WTC11 (cell line): ENCODE results near the gene PPP1R3E. TPM values are rescaled to one million over a fixed set of nuclear protein-coding genes. Genes with fewer than 3 reads are reported as not detected.
A peak's percentile ranks its signal among the peaks of the same experiment; 100 is the strongest.

ENCODE experiments used
- ATAC-seq: fragments of 200-7000 bp; cut with Tn5 transposase; 2 replicates; pipeline ENCODE4 v1.10.0; 2021; ENCODE audit warnings: mild to moderate bottlenecking, moderate library complexity
- CTCF ChIA-PET: fragments of 300-600 bp; sonication (Branson Sonifier 250); formaldehyde crosslinking; loops from one replicate; lab custom pipeline; 2021; ENCODE audit warnings: antibody characterized with exemption; lab: Charles Lee
- POLR2A ChIA-PET: fragments of 350-600 bp; sonication (Branson Sonifier 250); formaldehyde crosslinking; loops from one replicate; lab custom pipeline; 2021; ENCODE audit warnings: antibody characterized with exemption; lab: Charles Lee
- DNase-seq: peaks from one replicate; pipeline ENCODE4 v3.0.0; 2021; ENCODE audit warnings: low spot score
- H3K27ac Mint-ChIP-seq: 2 replicates; pipeline ENCODE4 v1.8.0; 2021; ENCODE audit warnings: mixed read lengths
- H3K27me3 Mint-ChIP-seq: 2 replicates; pipeline ENCODE4 v1.8.0; 2021; ENCODE audit warnings: low read depth, mild to moderate bottlenecking, moderate library complexity, mixed read lengths
- H3K36me3 Mint-ChIP-seq: 2 replicates; pipeline ENCODE4 v1.8.0; 2021; ENCODE audit warnings: mixed read lengths
- H3K4me1 Mint-ChIP-seq: 2 replicates; pipeline ENCODE4 v1.8.0; 2022; ENCODE audit warnings: mixed read lengths
- H3K4me3 Mint-ChIP-seq: 2 replicates; pipeline ENCODE4 v1.8.0; 2021; ENCODE audit warnings: mild to moderate bottlenecking, moderate library complexity, mixed read lengths
- H3K9me3 Mint-ChIP-seq: 2 replicates; pipeline ENCODE4 v1.8.0; 2021; ENCODE audit warnings: mixed read lengths
- CREM ChIP-seq: sonication (generic); formaldehyde crosslinking; IDR thresholded peaks from 2 replicates; pipeline ENCODE4 v1.8.1; 2022; ENCODE audit warnings: mild to moderate bottlenecking, missing genetic modification reagents, moderate library complexity
- CTCF ChIP-seq: fragments of 200-600 bp; IDR thresholded peaks from 2 replicates; pipeline ENCODE4 v1.8.0; 2022; ENCODE audit warnings: antibody characterized with exemption
- FOXJ3 ChIP-seq: sonication (generic); formaldehyde crosslinking; IDR thresholded peaks from 2 replicates; pipeline ENCODE4 v1.9.0; 2021; ENCODE audit warnings: missing genetic modification reagents, mild to moderate bottlenecking, borderline replicate concordance
- GABPB1 ChIP-seq: sonication (generic); formaldehyde crosslinking; IDR thresholded peaks from 2 replicates; pipeline ENCODE4 v1.8.1; 2023; ENCODE audit warnings: mild to moderate bottlenecking, missing genetic modification reagents
- JUN ChIP-seq: sonication (generic); formaldehyde crosslinking; IDR thresholded peaks from 2 replicates; pipeline ENCODE4 v1.8.0; 2023; ENCODE audit warnings: mild to moderate bottlenecking, missing genetic modification reagents
- MAX ChIP-seq: sonication (generic); formaldehyde crosslinking; IDR thresholded peaks from 2 replicates; pipeline ENCODE4 v1.8.0; 2022; ENCODE audit warnings: mild to moderate bottlenecking, missing genetic modification reagents
- MXD4 ChIP-seq: fragments of 250-450 bp; sonication (Bioruptor Pico); IDR thresholded peaks from 2 replicates; pipeline ENCODE4 v1.8.0; 2021; ENCODE audit warnings: mild to moderate bottlenecking, moderate library complexity, borderline replicate concordance
- PREB ChIP-seq: sonication (generic); formaldehyde crosslinking; IDR thresholded peaks from 2 replicates; pipeline ENCODE4 v1.8.1; 2022; ENCODE audit warnings: mild to moderate bottlenecking, missing genetic modification reagents, moderate library complexity, borderline replicate concordance
- SP1 ChIP-seq: sonication (generic); formaldehyde crosslinking; conservative IDR thresholded peaks from 2 replicates; pipeline ENCODE4 v1.8.1; 2022; ENCODE audit warnings: missing genetic modification reagents
- TEAD4 ChIP-seq: sonication (generic); formaldehyde crosslinking; IDR thresholded peaks from 2 replicates; pipeline ENCODE4 v1.8.0; 2022; ENCODE audit warnings: mild to moderate bottlenecking, missing genetic modification reagents
- TP53 ChIP-seq: sonication (generic); formaldehyde crosslinking; IDR thresholded peaks from 2 replicates; pipeline ENCODE4 v1.8.1; 2023; ENCODE audit warnings: mild to moderate bottlenecking, missing genetic modification reagents
- ZNF263 ChIP-seq: sonication (generic); formaldehyde crosslinking; IDR thresholded peaks from 2 replicates; pipeline ENCODE4 v1.8.1; 2022; ENCODE audit warnings: low read depth, mild to moderate bottlenecking, moderate library complexity, missing genetic modification reagents
- ZNF281 ChIP-seq: sonication (generic); formaldehyde crosslinking; IDR thresholded peaks from 2 replicates; pipeline ENCODE4 v1.8.0; 2023; ENCODE audit warnings: mild to moderate bottlenecking, missing genetic modification reagents
- ZNF423 ChIP-seq: fragments of 250-450 bp; sonication (Bioruptor Pico); IDR thresholded peaks from 2 replicates; pipeline ENCODE4 v2.1.2; 2022; ENCODE audit warnings: mild to moderate bottlenecking, moderate library complexity
- ZSCAN18 ChIP-seq: fragments of 250-450 bp; sonication (Bioruptor Pico); IDR thresholded peaks from 2 replicates; pipeline ENCODE4 v2.1.2; 2022; ENCODE audit warnings: mild to moderate bottlenecking, moderate library complexity
- total RNA-seq: library from RNA; stranded (reverse); gene quantifications from 3 replicates; pipeline ENCODE4 v1.2.3, GENCODE V29; 2021
- TF ChIP-seq, protein P1 (sequence below): sonication (generic); formaldehyde crosslinking; IDR thresholded peaks from 2 replicates; pipeline ENCODE4 v1.8.0; 2023; ENCODE audit warnings: missing genetic modification reagents, mild to moderate bottlenecking, borderline replicate concordance
- TF ChIP-seq, protein P2 (sequence below): sonication (generic); formaldehyde crosslinking; IDR thresholded peaks from 2 replicates; pipeline ENCODE4 v1.8.1; 2023; ENCODE audit warnings: mild to moderate bottlenecking, moderate library complexity, missing genetic modification reagents
- TF ChIP-seq, protein P3 (sequence below): sonication (generic); formaldehyde crosslinking; IDR thresholded peaks from 2 replicates; pipeline ENCODE4 v1.8.1; 2022; ENCODE audit warnings: mild to moderate bottlenecking, moderate library complexity, missing genetic modification reagents

The PPP1R3E gene
- total RNA-seq, 1 experiment from 2014 or later: 7.4 TPM

DNA sequence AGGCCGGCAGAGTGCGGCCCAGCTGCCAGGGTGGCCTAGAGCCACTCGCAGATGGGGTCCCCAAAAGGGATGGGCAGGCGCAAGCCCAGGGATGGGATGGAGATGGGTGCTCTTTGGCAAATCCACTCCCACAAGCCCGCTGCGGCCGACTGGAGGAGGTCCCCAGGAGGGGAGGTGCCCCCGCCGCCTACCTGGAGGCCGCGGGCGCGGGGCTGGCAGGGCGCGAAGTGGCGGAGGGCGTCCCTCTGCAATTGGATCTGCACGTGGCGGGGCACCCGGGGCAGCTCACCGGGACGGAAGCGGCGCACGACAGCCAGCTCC is 730 bp downstream of the PPP1R3E start (continued):
- TF ChIP-seq, protein P1, sequence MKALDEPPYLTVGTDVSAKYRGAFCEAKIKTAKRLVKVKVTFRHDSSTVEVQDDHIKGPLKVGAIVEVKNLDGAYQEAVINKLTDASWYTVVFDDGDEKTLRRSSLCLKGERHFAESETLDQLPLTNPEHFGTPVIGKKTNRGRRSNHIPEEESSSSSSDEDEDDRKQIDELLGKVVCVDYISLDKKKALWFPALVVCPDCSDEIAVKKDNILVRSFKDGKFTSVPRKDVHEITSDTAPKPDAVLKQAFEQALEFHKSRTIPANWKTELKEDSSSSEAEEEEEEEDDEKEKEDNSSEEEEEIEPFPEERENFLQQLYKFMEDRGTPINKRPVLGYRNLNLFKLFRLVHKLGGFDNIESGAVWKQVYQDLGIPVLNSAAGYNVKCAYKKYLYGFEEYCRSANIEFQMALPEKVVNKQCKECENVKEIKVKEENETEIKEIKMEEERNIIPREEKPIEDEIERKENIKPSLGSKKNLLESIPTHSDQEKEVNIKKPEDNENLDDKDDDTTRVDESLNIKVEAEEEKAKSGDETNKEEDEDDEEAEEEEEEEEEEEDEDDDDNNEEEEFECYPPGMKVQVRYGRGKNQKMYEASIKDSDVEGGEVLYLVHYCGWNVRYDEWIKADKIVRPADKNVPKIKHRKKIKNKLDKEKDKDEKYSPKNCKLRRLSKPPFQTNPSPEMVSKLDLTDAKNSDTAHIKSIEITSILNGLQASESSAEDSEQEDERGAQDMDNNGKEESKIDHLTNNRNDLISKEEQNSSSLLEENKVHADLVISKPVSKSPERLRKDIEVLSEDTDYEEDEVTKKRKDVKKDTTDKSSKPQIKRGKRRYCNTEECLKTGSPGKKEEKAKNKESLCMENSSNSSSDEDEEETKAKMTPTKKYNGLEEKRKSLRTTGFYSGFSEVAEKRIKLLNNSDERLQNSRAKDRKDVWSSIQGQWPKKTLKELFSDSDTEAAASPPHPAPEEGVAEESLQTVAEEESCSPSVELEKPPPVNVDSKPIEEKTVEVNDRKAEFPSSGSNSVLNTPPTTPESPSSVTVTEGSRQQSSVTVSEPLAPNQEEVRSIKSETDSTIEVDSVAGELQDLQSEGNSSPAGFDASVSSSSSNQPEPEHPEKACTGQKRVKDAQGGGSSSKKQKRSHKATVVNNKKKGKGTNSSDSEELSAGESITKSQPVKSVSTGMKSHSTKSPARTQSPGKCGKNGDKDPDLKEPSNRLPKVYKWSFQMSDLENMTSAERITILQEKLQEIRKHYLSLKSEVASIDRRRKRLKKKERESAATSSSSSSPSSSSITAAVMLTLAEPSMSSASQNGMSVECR: peak; percentile 67; the same call in 1 of the 2 replicates
- TF ChIP-seq JUN (CRISPR knock-in tag) (0 out of 2 replicates have a peak, but pooled peaks have one; percentile 69), PREB (CRISPR knock-in tag) (peak; percentile 89; the same call in 1 of the 2 replicates), ZNF423 (CRISPR knock-in tag) (0 out of 2 replicates have a peak, but pooled peaks have one; percentile 16), MAX (CRISPR knock-in tag) (peak; percentile 78)
- TF ChIP-seq, protein P2, sequence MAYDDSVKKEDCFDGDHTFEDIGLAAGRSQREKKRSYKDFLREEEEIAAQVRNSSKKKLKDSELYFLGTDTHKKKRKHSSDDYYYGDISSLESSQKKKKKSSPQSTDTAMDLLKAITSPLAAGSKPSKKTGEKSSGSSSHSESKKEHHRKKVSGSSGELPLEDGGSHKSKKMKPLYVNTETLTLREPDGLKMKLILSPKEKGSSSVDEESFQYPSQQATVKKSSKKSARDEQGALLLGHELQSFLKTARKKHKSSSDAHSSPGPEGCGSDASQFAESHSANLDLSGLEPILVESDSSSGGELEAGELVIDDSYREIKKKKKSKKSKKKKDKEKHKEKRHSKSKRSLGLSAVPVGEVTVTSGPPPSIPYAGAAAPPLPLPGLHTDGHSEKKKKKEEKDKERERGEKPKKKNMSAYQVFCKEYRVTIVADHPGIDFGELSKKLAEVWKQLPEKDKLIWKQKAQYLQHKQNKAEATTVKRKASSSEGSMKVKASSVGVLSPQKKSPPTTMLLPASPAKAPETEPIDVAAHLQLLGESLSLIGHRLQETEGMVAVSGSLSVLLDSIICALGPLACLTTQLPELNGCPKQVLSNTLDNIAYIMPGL (CRISPR knock-in tag): peak; percentile 23; the same call in 1 of the 2 replicates

- POLR2A ChIA-PET: interaction anchor here (1.2 to 2.7 kb wide), 3 partner anchors 15 to 206 kb away, joined by 4 to 18 read pairs (median 8); partner anchors contain the start of genes ACIN1, C14orf119, HOMEZ and PABPN1
- CTCF ChIA-PET: interaction anchor here (0.6 to 3.7 kb wide), 18 partner anchors 9 to 233 kb away, joined by 3 to 27 read pairs (median 6); partner anchors contain the start of genes CEBPE, CMTM5, HOMEZ and PABPN1
- peak; percentile 98 for DNase-seq
- Mint-ChIP-seq H3K27ac (peak overlapping the region; percentile 91), H3K36me3 (peaks cover 5% of the 10 kb centered on the region), H3K9me3 (no peaks in the 10 kb centered on the region), H3K4me3 (peak overlapping the region; percentile 85), H3K4me1 (peaks cover 10% of the 10 kb centered on the region), H3K27me3 (peaks cover 63% of the 10 kb centered on the region)
- ATAC-seq: peak; percentile 83
- TF ChIP-seq CREM (CRISPR knock-in tag) (peak; percentile 79), SP1 (CRISPR knock-in tag) (peak; percentile 90), ZNF263 (CRISPR knock-in tag) (0 out of 2 replicates have a peak, but pooled peaks have one; percentile 22), MAX (CRISPR knock-in tag) (peak; percentile 52; the same call in 1 of the 2 replicates), ZNF281 (CRISPR knock-in tag) (no peak), TP53 (CRISPR knock-in tag) (peak; percentile 90), GABPB1 (CRISPR knock-in tag) (peak; percentile 84), TEAD4 (CRISPR knock-in tag) (peak; percentile 52; the same call in 1 of the 2 replicates), CTCF (peak; percentile 60; the same call in 1 of the 2 replicates), MXD4 (CRISPR knock-in tag) (no peak), FOXJ3 (CRISPR knock-in tag) (no peak), ZSCAN18 (CRISPR knock-in tag) (no peak)
- TF ChIP-seq, protein P3, sequence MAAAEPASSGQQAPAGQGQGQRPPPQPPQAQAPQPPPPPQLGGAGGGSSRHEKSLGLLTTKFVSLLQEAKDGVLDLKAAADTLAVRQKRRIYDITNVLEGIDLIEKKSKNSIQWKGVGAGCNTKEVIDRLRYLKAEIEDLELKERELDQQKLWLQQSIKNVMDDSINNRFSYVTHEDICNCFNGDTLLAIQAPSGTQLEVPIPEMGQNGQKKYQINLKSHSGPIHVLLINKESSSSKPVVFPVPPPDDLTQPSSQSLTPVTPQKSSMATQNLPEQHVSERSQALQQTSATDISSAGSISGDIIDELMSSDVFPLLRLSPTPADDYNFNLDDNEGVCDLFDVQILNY (CRISPR knock-in tag): peak; percentile 85
Observed at GRCh38 chr14:23301288-23301968, 1.2 kb downstream of the PPP1R3E start.
